GM21381 (cell line): Measurements from ENCODE around the gene TAGAP.
"Not testable (repeated sequence)": the region's sequence is repeated elsewhere in the genome, so short reads cannot be mapped to it uniquely, and the experiment has no call there.

Experiments
- ATAC-seq: cut with Tn5 transposase; IDR thresholded peaks from one replicate; pipeline ENCODE4 v1.9.1; 2021; ENCODE audit warnings: mild to moderate bottlenecking, moderate library complexity; ENCODE audit not compliant: unreplicated experiment

TAGAP gene

GRCh38 chr6:159047891-159048685, 3.3 kb upstream of the TAGAP start:
- ATAC-seq, result no peak

DNA sequence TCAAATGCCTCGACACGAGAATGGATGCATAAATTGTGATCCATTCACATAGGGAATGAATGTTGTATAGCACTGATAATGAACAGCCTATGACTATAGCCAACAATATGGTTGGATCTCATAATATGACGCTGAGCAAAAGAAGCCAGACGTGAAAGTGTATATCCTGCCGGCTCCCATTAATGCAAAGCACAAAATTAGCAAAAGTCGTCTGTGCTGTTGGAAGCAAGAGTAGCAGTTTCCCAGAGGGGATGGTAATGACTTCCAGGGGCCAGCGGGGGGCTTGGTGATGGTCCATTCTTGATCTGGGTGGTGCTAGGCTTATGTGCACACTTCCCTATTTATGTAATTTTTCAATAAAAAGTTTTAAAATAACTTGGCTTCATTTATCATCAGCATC, 1.0 kb upstream of the TAGAP start:
- ATAC-seq, result no peak

- no peak for ATAC-seq
These were observed 844 bp downstream of the TAGAP start for GRCh38 chr6:159043947-159044346.

- ATAC-seq, result no peak
These were observed 1.5 kb downstream of the TAGAP start for GRCh38 chr6:159043251-159043650.

- no peak for ATAC-seq
These were observed 2.0 kb downstream of the TAGAP start for GRCh38 chr6:159042826-159043181.

DNA sequence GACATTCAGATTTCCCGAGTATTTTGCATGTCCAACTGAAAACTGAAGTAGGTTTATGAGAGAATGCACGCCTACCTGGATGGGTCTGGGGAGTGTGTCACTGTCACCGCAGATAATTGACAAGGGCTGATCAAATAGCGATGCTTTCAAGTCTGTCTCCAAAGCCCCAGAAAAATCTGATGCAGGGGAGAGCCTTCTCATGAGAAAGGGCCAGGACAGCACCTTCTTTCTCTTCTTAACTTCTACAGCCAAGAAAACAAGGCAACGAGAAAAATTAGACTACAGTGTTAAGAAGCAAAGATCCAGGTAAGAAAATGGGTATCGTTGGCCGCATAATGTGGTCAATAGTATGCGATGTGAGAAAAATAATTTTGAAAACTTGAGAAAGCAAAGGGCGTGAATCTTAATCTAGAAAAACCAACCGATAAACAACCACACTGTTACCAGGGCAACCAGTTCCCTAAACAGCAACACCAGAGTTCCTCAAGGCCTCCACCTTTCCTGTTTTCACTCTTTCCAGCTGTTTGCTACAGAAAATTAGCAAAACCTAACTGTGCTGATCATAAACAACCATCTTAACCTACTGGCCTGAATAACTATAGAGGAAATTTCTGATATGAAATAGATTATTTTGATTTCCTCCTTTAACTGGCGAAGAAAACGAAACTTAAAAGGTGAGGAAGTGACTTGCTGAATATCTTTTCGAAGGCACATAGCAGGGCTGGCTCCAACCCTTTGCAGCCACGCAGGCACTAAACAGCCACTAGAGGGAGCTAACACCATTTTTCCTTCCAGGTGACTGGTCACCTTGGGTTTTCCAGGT, 2.6 kb downstream of the TAGAP start:
- peak; percentile 38 for ATAC-seq

- no peak for ATAC-seq
These were observed 3.6 kb downstream of the TAGAP start for GRCh38 chr6:159041181-159041580.

GRCh38 chr6:159039885-159040258, 4.9 kb downstream of the TAGAP start:
- no peak for ATAC-seq

GRCh38 chr6:159038914-159039884, 5.6 kb downstream of the TAGAP start:
- ATAC-seq, result peak; percentile 77

DNA sequence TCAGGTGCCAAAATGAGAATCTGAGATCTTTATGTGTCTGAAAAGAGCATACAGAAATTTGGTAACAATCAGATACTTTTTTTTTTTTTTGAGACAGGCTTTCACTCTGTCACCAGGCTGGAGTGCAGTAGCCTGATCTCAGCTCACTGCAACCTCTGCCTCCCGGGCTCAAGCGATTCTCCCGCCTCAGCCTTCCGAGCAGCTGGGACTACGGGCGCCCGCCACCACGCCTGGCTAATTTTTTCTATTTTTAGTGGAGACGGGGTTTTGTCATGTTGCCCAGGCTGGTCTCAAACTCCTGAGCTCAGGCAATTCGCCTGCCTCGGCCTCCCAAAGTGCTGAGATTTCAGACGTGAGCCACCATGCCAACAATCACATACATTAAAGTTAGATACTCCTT, 6.5 kb downstream of the TAGAP start:
- ATAC-seq, result not testable (repeated sequence)

- ATAC-seq, result no peak
These were observed 7.0 kb downstream of the TAGAP start for GRCh38 chr6:159037756-159038290.

DNA sequence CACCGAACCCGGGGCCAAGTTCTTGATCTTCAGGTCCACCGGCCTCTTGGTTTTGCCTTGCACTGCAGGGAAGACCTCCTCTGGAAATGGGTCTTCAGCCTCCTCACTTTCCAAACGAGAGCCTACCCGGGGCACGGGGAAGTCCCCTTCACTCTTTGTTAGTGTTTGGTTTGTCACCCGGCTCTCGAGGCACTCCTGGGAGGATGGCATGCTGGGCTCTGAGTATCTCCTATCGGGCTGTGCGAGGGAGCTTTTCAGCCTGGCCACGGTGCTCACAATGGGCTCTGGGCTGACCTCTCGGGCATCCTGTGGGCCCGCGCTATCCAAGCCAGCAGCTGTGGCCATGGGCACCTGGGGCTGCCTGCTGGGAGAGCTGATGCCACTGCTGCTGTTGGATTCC, 8.1 kb downstream of the TAGAP start:
- ATAC-seq, result no peak

DNA sequence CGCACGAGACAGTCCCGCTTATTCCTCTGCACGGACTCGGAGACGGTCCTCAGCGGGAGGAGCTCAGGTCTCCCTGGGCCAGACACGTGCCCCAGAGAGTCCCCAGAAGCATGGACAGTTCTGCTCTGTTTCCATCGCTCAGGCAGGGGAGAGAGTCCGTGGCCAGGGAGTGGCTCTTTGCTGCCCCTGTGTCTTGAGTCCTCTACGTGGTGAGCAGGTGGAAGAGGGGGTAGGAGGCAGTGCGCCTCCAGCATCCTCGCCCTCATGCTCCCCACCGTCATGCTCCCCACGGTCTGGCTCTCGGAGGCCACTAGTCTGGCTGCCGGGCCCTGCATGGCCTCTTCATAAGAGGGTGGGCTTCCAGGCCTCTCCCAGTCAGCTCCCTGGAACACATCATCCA, 8.9 kb downstream of the TAGAP start:
- no peak for ATAC-seq

DNA sequence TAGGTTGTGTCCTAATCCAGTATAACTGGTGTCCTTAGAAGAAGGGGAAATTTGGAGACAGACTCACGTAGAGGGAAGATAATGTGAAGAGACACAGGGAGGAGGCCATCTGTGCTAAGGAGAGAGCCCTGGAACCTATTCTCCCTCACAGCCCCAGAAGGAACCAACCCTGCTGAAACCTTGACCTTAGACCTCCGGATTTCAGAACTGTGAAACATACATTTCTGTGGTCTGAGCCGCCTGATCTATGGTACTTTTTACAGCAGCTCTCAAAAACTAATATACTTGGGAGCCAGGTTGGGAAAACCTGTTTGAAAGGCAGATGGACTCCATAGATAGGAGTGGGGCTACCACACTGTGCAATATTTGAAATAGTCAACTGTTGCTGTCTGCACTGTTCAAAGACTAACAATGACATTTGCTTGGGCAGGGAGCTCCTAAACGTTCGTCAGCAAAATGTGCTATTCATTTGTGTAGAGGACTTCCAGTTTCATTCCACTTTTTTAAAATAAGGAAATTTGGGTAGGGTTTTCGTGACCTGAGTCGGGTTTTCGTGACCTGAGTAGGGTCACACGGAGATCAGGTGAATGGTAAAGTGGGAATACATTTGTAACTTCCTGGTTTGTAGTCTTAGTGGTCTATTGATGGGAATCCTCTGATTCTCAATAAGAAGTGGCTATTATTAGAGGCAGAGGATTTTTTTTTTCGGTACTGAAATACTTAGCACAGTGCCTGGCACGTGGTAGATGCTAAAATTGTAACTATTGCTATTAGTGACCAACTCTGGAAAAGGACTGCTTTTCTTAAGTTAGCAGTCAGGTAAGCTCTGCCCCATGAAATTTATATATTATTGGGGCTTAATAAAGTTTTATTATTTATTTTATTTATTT, 11.4 kb downstream of the TAGAP start:
- no peak for ATAC-seq

- no peak for ATAC-seq
These were observed 12.9 kb downstream of the TAGAP start for GRCh38 chr6:159031846-159032245.

GRCh38 chr6:159030168-159030567, 14.6 kb downstream of the TAGAP start:
- no peak for ATAC-seq

- ATAC-seq, result not testable (repeated sequence)
These were observed 19.6 kb downstream of the TAGAP start for GRCh38 chr6:159025224-159025623.

GRCh38 chr6:159023893-159024292, 20.9 kb downstream of the TAGAP start:
- no peak for ATAC-seq

GRCh38 chr6:159020011-159020410, 24.8 kb downstream of the TAGAP start:
- ATAC-seq, result no peak
